Measurements from ENCODE around the gene TCF3.
"Not testable (repeated sequence)": the region's sequence is repeated elsewhere in the genome, so short reads cannot be mapped to it uniquely, and the experiment has no call there.

Gene TCF3

DNA sequence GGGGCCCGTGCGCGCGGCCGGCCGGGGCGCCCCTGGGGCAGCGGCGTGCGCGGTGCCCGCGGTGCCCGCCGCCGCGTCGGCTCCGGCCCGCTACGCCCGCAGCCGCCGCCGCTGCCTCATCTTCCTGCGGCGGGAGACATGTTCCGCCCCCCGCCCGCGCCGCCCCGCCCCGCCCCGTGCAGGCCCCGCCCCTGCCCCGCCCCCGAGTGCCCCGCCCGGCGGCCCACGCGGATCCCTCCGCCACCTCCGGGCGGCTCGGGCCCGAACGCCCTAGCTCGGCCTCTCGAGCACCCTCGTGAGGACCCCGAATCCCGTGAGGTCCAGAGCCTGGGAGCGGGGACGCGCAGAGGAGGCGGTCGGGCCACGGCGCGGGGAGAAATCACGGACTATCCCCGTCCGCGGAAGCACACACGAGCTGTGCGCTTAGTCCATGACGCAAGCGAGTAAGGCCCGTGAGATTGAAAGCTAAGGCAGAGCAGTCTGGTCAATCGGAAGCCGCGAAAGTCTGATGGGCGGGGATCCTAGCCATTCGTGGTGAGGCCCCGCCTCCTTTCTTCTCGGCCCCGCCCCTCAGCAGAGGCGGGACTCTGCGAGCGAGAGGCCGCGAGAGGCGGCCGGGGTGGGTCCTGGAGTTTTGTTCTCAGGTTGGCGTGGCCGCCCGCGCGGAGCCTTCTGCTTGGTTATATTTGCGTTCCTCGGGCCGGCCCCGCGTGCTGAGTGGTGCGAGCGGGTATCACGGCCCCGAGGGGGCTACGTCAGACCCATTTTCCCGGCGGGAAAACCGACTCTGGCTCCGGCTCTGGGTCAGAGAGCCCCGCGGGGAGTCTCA lies at the start of gene TCF3:
TSS of gene TCF3 (minus strand) at position 145 of the 829 bp plus-strand sequence. CDS start 2,367 bp downstream, outside the sequence.
- DNase-seq (ENCODE audit: low spot score): peak; percentile 99

DNA sequence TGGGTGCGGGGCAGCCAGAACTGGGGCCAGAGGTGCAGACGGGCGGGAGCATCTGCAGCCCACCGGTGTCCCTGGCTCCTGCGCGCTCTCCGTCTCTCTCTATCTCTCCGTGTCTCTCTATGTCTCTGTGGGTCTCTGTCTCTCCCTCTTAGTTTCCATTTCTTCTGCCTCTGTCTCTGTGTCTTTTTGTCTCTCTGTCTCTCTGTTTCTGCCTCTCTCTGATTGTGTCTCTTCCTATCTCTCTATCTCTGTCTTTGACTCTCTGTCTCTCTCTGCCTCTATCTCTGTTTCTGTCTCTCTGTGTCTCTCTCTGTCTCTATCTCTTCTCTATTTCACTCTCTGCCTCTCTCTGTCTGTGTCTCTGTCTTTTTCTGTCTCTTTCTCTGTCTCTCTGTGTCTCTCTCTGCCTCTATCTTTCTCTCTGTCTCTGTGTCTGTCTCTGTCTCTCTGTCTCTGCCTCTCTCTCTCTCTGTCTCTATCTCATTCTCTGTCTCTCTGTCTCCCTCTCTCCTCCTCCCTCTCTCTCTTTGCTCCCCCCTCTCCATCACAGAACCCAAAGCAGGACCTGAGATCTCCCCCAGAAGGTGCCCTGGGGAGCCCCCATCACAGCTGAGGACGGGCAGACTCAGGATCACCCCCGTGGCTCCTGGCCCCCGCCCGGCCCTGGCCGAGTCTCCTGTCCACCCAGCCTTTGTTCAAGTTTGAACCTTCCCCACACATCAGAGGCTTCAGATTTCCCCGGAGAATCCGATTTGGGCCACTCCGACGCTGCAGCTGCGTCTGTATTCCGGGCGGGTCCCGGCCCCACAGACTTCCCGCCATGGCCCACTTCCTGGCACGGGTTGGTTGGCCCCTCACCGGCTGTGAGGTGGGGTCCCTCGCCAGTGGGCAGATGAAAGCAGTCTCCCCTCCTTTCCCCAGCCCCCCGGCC lies 48.6 kb upstream of the TCF3 start:
- DNase-seq (ENCODE audit: low spot score): no peak

DNA sequence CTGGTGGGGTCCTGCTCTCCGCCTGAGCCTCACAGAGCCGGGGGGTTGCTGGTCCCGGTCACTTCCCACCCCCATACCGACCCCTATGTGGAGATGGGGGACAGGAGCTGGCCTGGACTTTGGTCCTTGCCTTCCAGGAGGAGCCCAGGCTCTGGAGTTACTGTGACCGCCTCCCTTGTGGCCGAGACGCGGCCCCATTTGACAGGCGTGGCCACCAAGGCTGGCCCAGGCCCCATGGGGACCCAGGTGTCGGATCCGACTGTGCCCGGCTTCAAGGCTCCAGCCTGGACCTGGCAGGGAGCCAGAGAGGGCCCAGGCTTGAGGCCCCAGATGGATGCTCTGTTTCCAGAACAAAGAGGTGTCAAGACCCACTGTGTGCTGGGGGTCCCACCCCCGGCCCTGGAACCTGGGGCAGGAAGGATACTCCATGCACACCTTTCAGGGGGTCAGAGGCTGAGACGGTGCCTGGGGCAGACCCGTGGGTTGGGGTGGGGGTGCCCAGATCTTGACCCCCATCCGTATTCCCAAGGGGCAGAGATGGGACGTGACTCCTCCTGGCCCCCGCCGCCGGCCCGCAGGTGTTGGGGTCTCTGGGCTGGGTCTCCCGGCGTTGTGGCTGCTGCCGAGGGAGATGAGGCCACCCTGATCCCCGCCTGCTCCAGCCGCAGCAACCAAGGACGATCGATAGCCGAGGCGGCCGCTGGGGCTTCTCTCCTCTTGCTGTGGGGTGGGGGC lies 47.8 kb upstream of the TCF3 start:
- DNase-seq (ENCODE audit: low spot score): no peak

- no peak for DNase-seq (ENCODE audit: low spot score)
Observed at GRCh38 chr19:1699386-1699785, 47.0 kb upstream of the TCF3 start.

- DNase-seq (ENCODE audit: low spot score): no peak
Observed at GRCh38 chr19:1698636-1699035, 46.2 kb upstream of the TCF3 start.

GRCh38 chr19:1695481-1695880 lies 43.1 kb upstream of the TCF3 start:
- not testable (repeated sequence) for DNase-seq (ENCODE audit: low spot score)

GRCh38 chr19:1691589-1692290 lies 39.3 kb upstream of the TCF3 start:
- no peak for DNase-seq (ENCODE audit: low spot score)

DNA sequence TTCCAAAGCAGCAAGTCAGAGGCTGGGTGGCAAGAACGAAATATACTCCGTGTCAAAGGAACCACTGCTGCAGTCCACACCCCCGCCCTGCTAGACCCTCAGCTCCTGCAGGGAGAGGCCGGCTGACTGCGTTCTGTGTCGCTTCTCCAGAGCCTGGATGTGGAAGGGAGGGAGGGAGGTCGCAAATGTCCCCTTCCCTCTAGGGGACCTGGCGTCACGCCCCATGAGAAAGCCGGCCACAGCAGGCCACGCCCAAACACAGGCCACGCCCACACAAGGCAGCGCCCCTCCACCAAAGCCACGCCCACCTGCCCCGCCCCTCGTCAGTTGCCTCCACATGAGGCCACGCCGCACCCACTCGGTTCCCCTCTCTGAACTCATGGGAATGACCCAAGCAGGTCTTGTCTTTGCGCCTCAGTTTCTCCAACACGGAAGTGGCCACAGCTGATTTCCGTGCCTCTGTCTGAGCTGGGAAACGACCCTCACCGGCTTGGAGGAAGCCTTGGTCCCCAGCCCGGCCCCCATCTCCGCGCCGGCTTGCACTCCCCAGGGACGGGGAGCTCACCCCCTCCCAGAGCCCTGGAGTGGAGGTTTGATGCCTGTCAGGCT lies 38.4 kb upstream of the TCF3 start:
- peak; percentile 64 for DNase-seq (ENCODE audit: low spot score)

- not testable (repeated sequence) for DNase-seq (ENCODE audit: low spot score)
Observed at GRCh38 chr19:1685785-1686184, 33.4 kb upstream of the TCF3 start.

DNA sequence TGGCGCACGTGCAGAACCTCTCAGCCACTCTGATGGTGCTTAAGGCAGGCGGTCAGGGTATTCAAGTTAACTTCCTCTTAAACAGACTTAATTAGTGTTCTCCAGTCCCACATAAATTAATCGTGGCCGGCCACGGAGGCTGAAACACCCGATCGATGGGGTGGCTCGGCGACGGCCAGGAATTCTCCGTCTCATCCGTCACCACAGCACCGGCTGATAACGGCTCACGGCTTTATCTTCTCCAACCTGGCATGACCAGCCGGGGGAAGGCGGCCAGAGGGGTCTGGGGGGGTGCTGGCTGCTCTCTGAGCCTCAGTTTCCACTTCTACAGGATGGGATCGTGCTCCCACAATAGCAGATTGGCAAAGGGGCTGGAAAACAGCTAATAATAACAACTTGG lies 32.6 kb upstream of the TCF3 start:
- no peak for DNase-seq (ENCODE audit: low spot score)

- no peak for DNase-seq (ENCODE audit: low spot score)
Observed at GRCh38 chr19:1684573-1684912, 32.1 kb upstream of the TCF3 start.

GRCh38 chr19:1683869-1684572 lies 31.6 kb upstream of the TCF3 start:
- DNase-seq (ENCODE audit: low spot score): no peak

DNA sequence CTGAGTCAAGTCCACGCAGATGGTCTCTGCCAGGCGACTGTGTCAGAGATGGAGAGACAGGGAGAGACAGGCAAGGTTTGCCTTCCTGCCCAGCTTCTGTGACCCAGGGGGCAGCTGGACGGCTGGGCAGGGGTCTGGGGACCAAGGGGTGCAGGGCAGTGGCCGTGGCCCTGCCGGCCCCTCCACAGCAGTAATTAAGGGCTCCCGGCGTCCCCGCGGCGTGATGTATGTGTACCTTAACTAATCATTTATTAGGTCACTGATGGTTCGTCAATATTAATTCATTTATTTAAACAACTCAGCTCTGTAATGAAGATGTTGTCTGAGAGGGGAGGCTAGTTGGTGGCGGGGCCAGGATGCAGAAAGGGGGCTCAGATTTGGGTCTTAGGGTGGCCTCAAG lies 28.6 kb upstream of the TCF3 start:
- no peak for DNase-seq (ENCODE audit: low spot score)

- no peak for DNase-seq (ENCODE audit: low spot score)
Observed at GRCh38 chr19:1678073-1678472, 25.7 kb upstream of the TCF3 start.

DNA sequence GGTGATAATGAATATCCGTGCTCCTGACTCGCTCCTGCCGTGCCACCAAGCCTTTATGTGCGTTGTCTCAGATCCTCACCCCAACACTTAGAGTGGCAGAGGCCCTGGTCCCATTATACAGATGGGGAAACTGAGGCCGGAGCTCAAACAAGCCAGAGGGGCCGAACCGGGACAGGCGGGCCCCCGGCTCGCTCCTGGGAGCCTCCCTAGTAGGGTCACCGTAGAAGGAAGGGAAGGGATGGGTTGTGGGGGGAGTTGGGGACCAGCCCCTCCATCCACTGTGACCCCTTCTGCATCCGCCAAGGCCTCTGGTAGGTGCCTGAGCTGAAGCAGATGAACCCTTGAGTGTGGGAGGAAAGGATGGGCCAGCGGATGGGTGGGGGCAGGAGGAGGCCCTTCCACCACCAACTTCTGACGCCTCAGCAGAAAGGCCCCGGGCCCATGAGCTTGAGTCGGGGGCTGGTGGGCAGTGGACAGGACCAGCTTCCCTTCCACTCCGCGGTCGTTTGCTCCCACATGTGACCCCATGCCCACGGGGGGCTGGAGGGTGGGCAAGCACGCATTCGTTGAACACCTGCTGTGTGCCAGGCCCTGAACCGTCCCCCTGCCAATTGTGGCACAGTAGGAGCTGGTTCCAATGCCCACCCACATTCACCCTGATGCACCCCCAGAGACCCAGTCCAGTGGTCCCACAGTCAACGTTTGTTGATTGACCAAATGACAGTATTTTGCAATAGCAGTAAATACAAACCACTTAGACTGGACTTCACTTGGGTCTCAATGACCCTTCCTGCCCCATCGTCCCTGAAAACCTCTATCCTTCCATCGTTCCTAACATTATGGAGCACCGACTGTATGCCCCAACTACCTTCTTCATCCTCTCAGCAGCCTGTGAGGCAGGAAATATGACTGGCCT lies 24.2 kb upstream of the TCF3 start:
- no peak for DNase-seq (ENCODE audit: low spot score)

DNA sequence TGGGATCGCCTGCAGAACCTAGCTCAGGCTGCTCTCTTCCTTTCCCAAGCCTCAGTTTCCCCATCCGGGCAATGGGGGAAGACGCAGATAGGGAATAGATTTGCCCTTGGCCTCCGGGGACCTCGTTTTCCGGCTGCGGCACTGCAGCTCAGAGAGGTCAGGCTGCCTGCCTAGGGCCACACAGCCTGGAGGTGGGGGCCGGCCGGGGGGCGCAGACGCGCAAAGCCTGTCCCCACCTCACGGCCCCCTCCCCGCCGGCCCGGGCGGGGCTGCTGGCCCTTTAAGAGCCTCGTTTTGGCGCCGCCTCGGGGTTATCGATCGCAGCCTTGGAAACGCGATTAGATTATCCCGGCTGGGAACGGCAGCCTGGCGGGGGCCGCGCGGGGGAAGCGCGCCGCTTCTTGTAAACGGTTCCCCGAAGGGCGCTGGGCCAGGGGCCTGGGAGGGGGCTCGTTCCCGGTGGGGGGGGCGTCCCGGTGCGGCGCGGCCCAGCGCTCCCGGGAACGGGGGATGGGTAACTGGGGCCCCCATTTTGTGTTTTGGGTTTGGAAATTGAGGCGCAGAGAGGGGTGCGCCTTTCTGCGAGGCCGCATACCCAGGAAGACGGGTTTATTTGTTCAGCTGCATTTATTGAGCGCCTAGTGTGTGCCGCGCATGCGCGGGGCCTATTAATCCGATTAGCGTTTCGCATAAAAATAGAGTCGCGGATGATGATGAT lies 23.4 kb upstream of the TCF3 start:
- no peak for DNase-seq (ENCODE audit: low spot score)

DNA sequence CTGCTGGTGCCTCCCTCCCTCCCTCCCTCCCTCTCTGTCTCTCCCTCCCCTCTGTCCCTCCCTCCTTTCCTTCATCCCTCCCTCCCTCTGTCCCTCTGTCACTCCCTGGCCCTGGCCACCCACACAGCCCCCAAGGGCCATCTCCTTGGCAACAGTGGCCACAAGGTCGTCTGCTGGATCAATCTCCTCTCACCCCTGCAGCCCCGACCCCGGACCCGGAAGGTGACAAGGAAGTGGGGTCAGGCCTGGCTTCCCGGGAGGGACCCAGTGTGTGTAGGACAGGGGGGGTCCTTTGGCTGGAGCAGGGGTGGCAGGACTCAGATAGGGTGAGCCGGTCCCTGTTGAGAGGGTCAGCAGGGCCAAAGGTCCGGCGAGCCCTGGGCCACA lies 21.9 kb upstream of the TCF3 start:
- no peak for DNase-seq (ENCODE audit: low spot score)

DNA sequence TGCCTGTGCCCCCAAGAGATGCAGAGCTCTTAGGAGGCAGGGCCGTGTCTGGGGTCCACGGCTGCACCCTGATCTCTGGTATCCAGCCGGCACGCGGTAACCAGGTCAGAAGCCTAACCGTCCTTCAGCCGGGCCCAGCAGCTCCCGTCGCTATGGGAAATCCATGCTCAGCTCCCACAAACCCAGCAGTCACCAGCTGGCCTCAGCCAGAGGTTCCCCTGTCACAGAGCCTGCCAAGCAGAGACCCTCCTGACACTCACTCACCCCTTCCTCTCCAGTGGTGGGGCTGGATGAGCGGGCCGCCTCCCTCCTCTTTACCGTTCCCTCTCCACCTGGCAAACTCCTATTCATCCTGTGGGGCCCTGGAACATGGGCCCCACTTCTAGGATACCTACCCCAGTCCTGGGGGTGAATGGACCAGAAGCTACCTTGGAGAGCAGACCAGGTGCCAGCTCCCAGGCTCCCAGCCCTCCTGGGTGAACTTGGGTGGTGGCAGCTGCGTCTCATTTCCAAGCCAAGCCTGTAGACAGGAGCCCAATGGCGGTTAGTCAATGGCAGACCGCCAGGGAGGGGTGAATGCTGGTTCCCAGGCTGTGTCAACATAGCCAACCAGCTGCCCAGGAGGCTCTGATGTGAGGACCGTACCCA lies 21.4 kb upstream of the TCF3 start:
- DNase-seq (ENCODE audit: low spot score): no peak

Measured in NAMALWA (cell line).